Erythroblast (primary cell): ENCODE results near the gene GOLGA6L7.

ENCODE experiments used
- GATA1 ChIP-seq: IDR thresholded peaks from 2 replicates; pipeline ENCODE4 v1.6.1; 2011; ENCODE audit warnings: low read depth, mild to moderate bottlenecking, control low read depth, low read length, moderate library complexity
- POLR2A ChIP-seq: IDR thresholded peaks from 2 replicates; pipeline ENCODE4 v1.6.1; 2011; ENCODE audit warnings: mild to moderate bottlenecking, low read length

- TF ChIP-seq POLR2A (no peak), GATA1 (no peak)
Observed at GRCh38 chr15:28871168-28871567, 22.7 kb upstream of the GOLGA6L7 start.
